ENCODE measurements around the gene TMEM175.

DNA sequence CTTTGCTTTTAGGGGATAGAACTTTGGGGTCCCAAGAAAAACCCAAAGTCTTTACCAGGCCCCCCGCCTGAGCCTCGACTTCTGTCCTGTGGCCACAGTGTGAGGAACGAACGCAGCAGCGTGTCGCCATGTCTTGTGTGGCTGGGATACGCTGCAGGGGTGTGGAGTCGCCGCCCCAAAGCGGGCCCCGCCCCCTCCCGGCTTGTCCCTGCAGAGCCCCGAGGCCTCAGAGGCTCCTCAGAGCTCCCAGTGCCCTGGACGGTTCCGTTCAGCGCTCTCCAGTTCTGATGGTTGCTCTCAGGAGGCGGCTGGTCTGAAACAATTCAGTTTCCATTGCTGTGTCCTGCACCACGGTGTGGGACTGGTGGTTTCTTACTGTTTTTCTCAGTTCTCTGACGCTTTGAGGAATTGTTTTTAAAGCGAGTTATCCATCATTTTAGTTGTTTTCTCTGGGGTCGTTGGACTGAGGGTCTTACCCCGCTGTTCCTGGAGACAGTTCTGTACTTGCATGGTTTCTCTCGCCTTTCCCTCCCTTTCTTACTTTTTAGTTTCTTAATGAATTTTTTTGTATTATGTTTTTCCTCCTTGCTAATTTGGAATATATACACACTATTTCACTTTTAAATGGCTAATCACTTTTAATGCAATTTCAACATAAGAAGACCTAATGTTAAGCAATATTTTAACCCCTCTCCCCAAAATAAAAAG is 53.0 kb downstream of the TMEM175 start:
- TF ChIP-seq, protein P1, sequence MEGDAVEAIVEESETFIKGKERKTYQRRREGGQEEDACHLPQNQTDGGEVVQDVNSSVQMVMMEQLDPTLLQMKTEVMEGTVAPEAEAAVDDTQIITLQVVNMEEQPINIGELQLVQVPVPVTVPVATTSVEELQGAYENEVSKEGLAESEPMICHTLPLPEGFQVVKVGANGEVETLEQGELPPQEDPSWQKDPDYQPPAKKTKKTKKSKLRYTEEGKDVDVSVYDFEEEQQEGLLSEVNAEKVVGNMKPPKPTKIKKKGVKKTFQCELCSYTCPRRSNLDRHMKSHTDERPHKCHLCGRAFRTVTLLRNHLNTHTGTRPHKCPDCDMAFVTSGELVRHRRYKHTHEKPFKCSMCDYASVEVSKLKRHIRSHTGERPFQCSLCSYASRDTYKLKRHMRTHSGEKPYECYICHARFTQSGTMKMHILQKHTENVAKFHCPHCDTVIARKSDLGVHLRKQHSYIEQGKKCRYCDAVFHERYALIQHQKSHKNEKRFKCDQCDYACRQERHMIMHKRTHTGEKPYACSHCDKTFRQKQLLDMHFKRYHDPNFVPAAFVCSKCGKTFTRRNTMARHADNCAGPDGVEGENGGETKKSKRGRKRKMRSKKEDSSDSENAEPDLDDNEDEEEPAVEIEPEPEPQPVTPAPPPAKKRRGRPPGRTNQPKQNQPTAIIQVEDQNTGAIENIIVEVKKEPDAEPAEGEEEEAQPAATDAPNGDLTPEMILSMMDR (IDR thresholded peaks at IDR 0.05; ENCODE audit: low read depth, low read length, poor library complexity, severe bottlenecking) = no peak
- TF ChIP-seq EZH2phosphoT487 (IDR thresholded peaks at IDR 0.05; ENCODE audit: borderline replicate concordance, low read length) = no peak
